SK-N-SH treated with all-trans-retinoic acid at 6 μM for 48 hours (cell line): ENCODE measurements around the gene GOLGA6A.
"Not testable (repeated sequence)": the region's sequence is repeated elsewhere in the genome, so short reads cannot be mapped to it uniquely, and the experiment has no call there.

Experiments
- ATAC-seq: fragments of 200-7000 bp; cut with Tn5 transposase; 3 replicates; pipeline ENCODE4 v1.9.1; 2020; ENCODE audit warnings: mild to moderate bottlenecking, moderate library complexity
- BACH2 ChIP-seq: fragments of 250-450 bp; sonication (Bioruptor Pico); IDR thresholded peaks from 2 replicates; pipeline ENCODE4 v1.9.0; 2021; ENCODE audit warnings: mild to moderate bottlenecking, borderline replicate concordance
- CREB5 ChIP-seq: fragments of 250-450 bp; sonication (Bioruptor Pico); IDR thresholded peaks from 2 replicates; pipeline ENCODE4 v1.5.1; 2020; ENCODE audit warnings: low read depth, mild to moderate bottlenecking, moderate library complexity
- CSDC2 ChIP-seq: fragments of 250-450 bp; sonication (Bioruptor Pico); IDR thresholded peaks from 2 replicates; pipeline ENCODE4 v1.5.0; 2020; ENCODE audit warnings: mild to moderate bottlenecking, moderate library complexity
- GLIS3 ChIP-seq: fragments of 250-450 bp; sonication (Bioruptor Pico); IDR thresholded peaks from 2 replicates; pipeline ENCODE4 v1.5.0; 2020; ENCODE audit warnings: mild to moderate bottlenecking, moderate library complexity
- PATZ1 ChIP-seq: fragments of 250-450 bp; sonication (Bioruptor Pico); IDR thresholded peaks from 2 replicates; pipeline ENCODE4 v1.8.0; 2020; ENCODE audit warnings: mild to moderate bottlenecking, moderate library complexity, borderline replicate concordance
- SNAI2 ChIP-seq: fragments of 250-450 bp; sonication (Bioruptor Pico); IDR thresholded peaks from 2 replicates; pipeline ENCODE4 v1.5.0; 2020; ENCODE audit warnings: mild to moderate bottlenecking, moderate library complexity
- TSHZ2 ChIP-seq: fragments of 250-450 bp; sonication (Bioruptor Pico); IDR thresholded peaks from 2 replicates; pipeline ENCODE4 v1.5.0; 2020; ENCODE audit warnings: mild to moderate bottlenecking, moderate library complexity
- ZFP3 ChIP-seq: fragments of 250-450 bp; sonication (Bioruptor Pico); IDR thresholded peaks from 2 replicates; pipeline ENCODE4 v1.5.0; 2020; ENCODE audit warnings: mild to moderate bottlenecking, moderate library complexity

The GOLGA6A gene

DNA sequence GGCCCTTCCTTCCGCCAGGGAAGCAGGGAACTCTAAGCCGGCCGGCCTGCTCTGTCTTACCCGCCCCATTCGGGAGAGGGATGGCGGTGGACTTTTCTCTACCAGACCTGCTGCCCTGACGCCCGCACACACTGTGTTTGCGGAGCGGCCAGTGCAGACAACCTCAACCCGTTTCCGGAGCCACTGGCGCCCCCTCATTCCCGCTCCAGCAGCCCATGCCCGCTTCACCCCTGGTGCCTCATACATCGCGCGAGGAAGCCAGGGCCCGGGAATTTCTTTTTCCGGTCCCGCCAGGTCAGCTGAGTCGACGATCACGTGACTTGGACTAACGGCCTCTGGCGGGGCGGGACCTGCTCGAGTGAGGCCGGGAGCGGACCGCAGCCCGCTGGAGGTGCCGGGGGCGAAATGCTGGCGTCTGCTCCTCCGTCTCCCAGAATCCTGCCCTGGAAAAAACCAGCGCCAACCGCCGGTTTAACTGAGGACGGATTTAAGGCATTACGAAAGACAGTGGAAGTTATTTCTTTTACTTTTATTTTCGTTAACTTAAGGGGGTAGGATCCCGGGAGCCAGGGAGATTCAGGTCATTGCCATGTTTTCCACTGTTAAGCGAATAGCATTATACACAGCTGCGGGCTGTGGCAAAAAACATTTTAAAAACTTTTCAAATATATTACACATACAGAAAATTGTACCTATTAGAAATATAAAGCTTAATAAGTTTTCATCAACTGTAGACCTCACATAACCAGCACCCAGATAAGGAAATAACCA, 17.8 kb upstream of the GOLGA6A start:
- peak; percentile 95 for ATAC-seq
- TF ChIP-seq CSDC2 (CRISPR knock-in tag) (0 out of 2 replicates have a peak, but pooled peaks have one; percentile 58), TSHZ2 (CRISPR knock-in tag) (peak; percentile 70; the same call in 1 of the 2 replicates)
- TF ChIP-seq, all 23 proteins: peak for 2; not testable (repeated sequence) for 21

- not testable (repeated sequence) for ATAC-seq
Observed at GRCh38 chr15:74096753-74097474, 14.6 kb upstream of the GOLGA6A start.

GRCh38 chr15:74095610-74096009, 13.3 kb upstream of the GOLGA6A start:
- ATAC-seq = not testable (repeated sequence)

- ATAC-seq = not testable (repeated sequence)
Observed at GRCh38 chr15:74094567-74094966, 12.2 kb upstream of the GOLGA6A start.

- ATAC-seq = not testable (repeated sequence)
Observed at GRCh38 chr15:74075781-74076180, 6.6 kb downstream of the GOLGA6A start.

- not testable (repeated sequence) for ATAC-seq
Observed at GRCh38 chr15:74072614-74073337, 9.6 kb downstream of the GOLGA6A start.

- ATAC-seq = not testable (repeated sequence)
Observed at GRCh38 chr15:74072132-74072531, 10.2 kb downstream of the GOLGA6A start.

DNA sequence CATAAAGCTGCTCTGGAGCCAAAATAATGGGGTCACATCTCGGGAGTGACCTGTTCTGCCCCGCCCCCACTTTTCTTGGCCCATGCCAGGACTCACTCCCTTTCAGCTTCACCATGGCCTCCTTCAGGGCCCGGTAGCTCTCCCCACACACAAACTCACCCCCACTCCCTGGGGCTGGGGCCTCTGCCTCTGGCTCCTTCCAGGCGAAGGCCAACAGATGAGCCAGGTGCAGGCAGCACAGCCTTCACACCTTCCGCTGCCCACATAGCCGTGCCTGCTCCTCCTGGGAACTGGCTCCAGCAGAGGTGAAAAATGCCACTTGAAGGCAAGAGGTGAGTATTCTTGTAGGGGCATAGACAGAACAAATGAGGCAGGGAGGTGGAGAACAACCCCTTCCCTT, 10.7 kb downstream of the GOLGA6A start:
- ATAC-seq = not testable (repeated sequence)

GRCh38 chr15:74065684-74066411, 16.5 kb downstream of the GOLGA6A start:
- peak; percentile 82 for ATAC-seq

DNA sequence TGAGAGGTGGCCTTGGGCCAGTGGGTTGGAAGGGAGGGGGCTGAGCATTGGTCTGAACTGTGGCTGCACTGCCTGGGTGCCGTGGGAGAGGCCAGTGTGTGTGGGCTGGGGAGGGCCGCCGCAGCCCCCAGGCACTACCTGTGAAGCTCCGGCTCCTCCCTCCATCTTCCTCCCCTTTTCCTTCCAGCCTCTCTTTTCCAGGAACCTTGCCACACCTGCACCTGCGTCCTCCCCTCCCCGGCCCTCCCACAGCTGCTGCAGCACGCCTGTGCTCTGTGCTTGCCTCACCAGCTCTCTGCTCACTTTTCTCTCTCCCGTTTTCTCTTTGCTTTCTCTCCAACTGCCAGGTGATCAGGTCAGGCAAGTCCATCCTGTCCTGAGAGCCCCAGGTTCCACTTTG, 17.5 kb downstream of the GOLGA6A start:
- not testable (repeated sequence) for ATAC-seq

DNA sequence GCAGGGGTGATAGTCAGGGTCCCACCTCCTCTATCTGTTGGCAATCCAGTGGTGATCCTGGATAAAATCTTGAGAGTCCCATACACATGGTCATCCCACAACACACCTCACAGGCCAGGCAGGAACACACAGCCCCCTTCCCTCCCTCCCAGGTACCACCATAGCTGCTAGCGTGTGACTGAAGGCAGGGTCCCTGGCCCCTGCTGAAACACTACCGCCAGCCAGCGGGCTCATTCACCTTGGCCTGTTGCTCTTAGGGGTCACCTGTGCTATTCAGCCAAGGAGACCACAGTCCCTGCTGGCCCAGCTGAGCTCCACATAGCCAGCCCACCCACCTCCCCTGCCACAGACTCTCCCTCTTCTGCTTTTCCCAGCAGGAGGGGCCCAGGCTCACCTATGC, 18.2 kb downstream of the GOLGA6A start:
- ATAC-seq = not testable (repeated sequence)

DNA sequence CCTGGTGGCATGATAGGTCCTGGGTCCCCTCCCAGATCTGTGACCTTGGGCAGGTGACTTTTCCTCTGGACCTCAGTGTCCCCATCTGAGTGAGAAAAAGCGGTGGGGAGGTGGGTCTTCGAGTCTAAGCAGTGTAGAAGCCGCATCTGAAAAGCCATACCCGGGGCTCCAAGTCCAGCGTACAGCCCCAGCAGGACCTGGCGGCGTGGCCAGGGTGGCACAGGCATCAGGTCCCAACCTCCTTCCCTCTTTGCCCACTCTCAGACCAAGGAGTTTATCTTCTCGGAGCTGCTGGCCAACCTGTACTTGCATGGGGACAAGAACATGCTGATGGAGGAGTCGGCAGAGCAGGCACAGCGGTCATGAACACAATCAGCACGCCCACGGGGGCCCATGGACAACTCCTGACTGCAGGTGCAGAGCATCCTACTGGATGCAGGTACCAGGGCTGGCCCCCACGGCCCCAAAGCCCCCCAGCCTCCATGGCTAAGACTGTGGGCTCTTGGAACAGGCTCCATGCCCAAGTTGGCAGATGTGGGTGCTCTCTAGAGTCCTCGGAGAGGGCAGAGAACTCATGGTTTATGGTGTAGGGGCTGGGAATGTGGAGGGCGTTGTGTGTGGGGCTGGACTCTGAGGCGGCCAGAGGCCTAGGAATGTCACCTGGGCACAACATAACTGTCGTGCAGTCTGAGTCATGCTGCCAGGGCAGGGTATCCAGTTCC, 18.8 kb downstream of the GOLGA6A start:
- ATAC-seq = not testable (repeated sequence)

GRCh38 chr15:74062671-74063070, 19.7 kb downstream of the GOLGA6A start:
- no peak for ATAC-seq
- TF ChIP-seq SNAI2 (no peak), ZFP3 (CRISPR knock-in tag) (no peak), CREB5 (no peak), GLIS3 (CRISPR knock-in tag) (no peak), CSDC2 (CRISPR knock-in tag) (no peak), BACH2 (no peak), PATZ1 (no peak)
- TF ChIP-seq, all 23 proteins: peak for 0
